Eye (tissue), 1 donor: ENCODE data around the gene TWIST1.

Experiments
- DNase-seq: peaks from one replicate; pipeline ENCODE4 v3.0.0-alpha.2; 2015

Gene TWIST1

DNA sequence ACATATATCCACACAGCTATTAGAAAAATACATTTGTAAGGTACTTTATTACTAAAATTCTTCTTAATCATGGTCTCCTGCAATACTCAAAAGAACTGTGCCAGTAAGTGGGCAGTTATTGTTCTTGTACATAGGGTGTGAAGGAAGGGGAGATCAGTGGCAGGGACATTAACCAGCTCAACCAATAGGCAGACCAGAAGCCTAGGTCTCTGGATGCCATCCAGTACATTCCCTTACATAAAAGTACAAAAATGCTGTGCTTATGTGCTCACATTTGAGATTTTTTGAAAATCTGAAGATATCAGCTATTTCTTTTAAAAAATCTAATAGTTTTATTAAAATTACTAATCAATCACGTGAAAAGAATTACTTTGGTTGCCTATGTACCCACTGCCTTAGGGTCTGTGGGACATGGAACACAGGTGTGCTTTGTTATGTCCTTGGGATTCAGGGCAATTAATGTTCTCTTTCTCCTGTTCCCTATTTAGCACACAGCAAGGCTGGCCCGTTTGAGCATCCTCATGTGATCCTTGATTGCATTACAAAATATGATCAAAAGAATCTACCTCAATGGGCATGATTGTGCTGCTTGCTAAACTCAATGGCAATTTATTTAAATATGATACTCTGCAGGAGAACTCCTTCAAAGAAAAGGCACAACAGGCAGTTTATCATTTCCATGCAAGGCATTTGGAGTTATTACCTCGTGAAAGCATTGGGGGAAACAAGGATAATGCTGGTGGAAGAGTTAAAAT is 22.7 kb downstream of the TWIST1 start:
- DNase-seq: no peak

- no peak for DNase-seq
Measured at GRCh38 chr7:19094138-19094537, 23.3 kb downstream of the TWIST1 start.

GRCh38 chr7:19091550-19092200 is 25.8 kb downstream of the TWIST1 start:
- no peak for DNase-seq

- DNase-seq: no peak
Measured at GRCh38 chr7:19090526-19090925, 26.9 kb downstream of the TWIST1 start.

DNA sequence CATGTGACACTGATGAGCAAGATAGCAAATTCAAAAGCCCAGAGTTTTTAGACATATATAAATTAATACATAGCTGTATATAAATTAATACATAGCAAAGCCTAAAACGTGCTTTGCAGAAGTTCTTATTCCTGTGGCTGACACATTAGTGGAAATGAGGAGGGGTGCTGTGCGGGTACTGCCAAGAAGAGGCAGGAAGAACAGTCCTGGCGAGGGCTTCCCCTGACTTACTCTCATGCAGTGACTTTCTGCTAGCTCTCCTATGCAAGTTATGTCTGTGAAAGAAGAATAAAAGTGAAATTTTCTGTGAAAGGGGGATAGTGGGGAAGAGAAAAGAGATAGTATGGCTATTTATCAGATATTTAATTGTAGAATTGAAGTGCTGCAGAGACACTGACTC is 27.6 kb downstream of the TWIST1 start:
- no peak for DNase-seq

GRCh38 chr7:19089378-19089777 is 28.1 kb downstream of the TWIST1 start:
- no peak for DNase-seq

- no peak for DNase-seq
Measured at GRCh38 chr7:19080093-19080492, 37.3 kb downstream of the TWIST1 start.

GRCh38 chr7:19079066-19079465 is 38.4 kb downstream of the TWIST1 start:
- DNase-seq: no peak

GRCh38 chr7:19069842-19070241 is 47.6 kb downstream of the TWIST1 start:
- DNase-seq: no peak

DNA sequence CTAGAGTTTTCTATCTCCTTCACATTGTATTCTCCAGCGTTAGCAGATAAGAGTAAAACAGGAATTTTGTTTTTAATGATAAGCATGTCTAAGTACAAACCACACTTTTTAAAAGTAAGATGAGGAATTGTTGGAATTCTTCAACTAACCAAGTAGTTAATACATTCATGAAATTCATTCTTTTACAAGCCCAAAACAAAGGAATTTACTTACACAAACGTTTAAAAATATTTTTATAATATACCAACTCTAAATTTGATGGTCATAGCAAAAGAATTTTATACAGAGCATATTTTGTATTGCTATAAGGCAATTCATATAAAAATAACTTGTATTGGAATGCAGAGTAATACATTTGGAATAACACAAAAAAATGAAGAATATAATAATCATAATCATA is 51.3 kb downstream of the TWIST1 start:
- DNase-seq: no peak
